HG03039 (cell line): ENCODE data around the gene ZNF813.
"Not testable (repeated sequence)": the region's sequence is repeated elsewhere in the genome, so short reads cannot be mapped to it uniquely, and the experiment has no call there.

Experiments used
- ATAC-seq: cut with Tn5 transposase; IDR thresholded peaks from one replicate; pipeline ENCODE4 v1.9.1; 2021; ENCODE audit warnings: mild to moderate bottlenecking, moderate library complexity; ENCODE audit not compliant: unreplicated experiment

The ZNF813 gene

DNA sequence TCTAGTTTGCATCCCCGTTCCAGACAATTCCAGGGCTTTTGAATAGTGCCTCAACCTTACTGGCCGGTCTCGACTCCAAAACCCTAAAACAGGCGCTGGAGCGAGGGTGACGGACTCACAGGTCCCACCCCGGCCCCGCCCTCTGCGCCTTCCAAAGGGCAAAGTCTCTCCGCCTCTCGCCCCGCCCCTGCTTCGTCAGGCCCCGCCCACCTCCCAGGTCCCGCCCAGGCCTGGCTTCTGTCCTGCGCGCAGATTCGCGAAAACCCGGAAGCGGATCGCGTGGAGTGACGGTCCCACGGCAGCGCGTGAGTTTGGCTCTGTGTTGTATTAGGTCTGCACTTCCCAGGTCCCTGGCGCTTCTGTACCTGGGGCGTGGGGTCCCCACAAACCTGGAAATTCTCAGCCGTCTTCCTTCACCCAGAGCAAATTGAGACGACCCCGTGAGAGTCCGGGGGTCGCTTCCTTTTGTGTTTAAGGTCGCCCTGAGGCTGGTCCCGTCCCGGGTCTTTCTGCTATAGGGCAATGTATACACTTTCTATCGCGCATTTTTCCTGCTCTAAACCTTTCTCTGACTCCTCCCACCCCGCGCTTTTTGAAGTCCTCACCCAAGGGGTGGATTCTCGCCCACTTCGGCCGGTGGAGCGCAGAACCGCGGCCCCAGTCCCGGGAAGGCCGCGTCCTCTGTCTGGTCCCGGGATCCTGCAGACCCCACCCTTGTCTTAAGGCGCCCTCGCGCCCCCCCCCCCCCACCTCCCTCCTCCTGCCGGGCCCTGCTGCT is at the start of gene ZNF813:
ZNF813 (plus strand) TSS at position 249 of the 778 bp plus-strand sequence. CDS start 16,090 bp downstream, outside the sequence.
- peak; percentile 83 for ATAC-seq

- ATAC-seq: not testable (repeated sequence)
Observed at GRCh38 chr19:53420520-53421315, 46.8 kb upstream of the ZNF813 start.

- ATAC-seq: no peak
Observed at GRCh38 chr19:53422551-53422950, 45.0 kb upstream of the ZNF813 start.

GRCh38 chr19:53423074-53423473 is 44.5 kb upstream of the ZNF813 start:
- not testable (repeated sequence) for ATAC-seq

DNA sequence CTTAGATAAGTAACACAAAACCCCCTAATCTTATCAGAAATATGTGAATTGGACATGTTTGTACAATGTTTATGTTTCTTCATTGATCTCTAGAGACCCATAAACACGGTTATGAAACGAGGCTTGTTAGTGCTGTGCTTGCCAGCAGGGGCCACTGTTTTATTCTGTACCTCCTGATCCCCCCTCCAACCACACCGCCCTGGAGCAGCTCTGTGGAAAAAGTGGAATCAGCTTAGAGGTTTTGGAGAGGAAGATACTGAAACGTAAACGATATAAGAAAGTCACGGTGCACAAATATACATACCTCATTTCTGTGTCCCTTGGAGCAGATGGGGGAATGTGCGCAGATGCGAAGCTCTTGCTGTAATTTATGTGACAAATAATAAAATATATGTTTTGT is 43.9 kb upstream of the ZNF813 start:
- ATAC-seq: not testable (repeated sequence)

DNA sequence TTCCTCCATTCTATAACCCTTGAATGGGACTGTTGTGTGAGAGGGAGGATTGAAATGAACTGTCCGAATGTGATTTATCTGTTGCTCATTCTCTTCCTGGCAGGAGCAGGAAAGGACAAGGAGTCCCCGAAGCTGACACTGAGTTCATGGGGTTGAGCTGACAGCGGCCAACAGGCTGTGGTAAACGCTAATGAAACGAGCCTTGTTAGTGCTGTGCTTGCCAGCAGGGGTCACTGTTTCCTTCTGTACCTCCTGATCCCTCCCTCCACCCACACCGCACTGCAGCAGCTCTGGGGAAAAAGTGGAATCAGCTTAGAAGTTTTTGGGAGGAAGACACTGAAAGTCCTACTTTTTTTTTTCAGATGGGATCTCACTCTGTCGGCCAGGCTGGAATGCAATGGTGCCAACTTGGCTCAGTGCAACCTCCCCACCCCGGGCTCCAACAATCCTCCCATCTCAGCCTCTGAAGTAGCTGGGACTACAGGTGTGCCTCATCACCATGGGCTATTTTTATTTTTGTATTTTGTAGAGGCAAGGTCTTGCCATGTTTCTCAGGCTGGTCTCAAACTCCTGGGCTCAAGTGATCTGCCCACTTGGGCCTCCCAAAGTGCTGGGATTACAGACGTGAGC is 42.5 kb upstream of the ZNF813 start:
- ATAC-seq: no peak

GRCh38 chr19:53431399-53432087 is 36.0 kb upstream of the ZNF813 start, which contains the start of gene ZNF761:
ZNF761 (plus strand) TSS chr19:53431984; CDS start chr19:53447269, 15,285 bp downstream.
- ATAC-seq: peak; percentile 92

DNA sequence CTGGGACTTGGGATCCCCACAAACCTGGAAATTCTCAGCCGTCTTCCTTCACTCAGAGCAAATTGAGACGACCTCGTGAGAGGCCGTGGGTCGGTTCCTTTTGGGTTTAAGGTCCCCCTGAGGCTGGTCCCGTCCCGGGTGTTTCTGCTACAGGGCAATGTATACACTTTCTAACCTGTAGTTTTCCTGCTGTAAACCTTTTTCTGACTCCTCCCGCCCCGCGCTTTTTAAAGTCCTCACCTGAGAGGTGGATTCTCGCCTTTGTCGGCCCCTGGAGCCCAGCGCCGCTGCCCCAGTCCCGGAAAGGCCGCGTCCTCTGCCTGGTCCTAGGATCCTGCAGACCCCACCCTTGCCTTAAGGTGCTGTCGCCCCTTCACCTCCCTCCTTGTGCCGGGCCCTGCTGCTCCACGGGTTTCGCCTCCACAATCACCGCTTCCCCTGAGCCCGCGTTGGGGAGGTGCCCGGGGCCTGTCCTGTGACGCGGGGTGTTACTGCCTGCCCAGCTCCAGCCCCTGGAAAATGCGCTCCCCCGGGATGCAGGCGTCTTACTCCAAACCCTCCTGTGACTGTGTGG is 35.4 kb upstream of the ZNF813 start:
- ATAC-seq: no peak

DNA sequence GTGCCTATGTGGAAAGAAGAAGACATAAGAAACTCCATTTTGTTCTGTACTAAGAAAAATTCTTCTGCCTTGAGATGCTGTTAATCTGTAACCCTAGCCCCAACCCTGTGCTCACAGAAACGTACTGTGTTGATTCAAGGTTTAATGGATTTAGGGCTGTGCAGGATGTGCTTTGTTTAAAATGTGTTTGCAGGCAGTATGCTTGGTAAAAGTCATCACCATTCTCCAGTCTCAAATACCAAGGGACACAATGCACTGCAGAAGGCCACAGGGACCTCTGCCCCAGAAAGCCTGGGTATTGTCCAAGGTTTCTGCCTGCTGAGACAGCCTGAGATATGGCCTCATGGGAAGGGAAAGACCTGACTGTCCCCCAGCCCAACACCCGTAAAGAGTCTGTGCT is 23.7 kb upstream of the ZNF813 start:
- ATAC-seq: not testable (repeated sequence)

DNA sequence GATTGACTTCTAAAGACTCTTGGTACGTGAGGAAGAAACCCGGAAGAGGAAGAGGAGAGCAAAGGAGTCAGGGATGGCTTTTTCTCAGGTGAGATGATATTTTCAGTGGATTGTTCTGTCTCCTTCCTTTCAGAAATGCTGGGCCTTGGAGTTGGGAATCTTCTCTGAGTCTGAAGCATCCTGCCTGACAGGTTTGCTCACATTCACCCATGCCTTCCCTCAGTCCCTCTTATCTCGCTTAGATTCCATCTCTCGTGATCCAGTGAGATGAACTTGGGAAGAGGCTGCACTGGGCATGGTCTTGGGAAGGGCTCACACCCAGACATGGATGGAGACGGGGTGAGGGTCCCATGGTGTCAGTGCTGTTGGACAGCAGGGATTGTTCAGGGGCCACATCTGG is 20.3 kb upstream of the ZNF813 start:
- not testable (repeated sequence) for ATAC-seq

GRCh38 chr19:53455828-53456227 is 11.7 kb upstream of the ZNF813 start:
- no peak for ATAC-seq

DNA sequence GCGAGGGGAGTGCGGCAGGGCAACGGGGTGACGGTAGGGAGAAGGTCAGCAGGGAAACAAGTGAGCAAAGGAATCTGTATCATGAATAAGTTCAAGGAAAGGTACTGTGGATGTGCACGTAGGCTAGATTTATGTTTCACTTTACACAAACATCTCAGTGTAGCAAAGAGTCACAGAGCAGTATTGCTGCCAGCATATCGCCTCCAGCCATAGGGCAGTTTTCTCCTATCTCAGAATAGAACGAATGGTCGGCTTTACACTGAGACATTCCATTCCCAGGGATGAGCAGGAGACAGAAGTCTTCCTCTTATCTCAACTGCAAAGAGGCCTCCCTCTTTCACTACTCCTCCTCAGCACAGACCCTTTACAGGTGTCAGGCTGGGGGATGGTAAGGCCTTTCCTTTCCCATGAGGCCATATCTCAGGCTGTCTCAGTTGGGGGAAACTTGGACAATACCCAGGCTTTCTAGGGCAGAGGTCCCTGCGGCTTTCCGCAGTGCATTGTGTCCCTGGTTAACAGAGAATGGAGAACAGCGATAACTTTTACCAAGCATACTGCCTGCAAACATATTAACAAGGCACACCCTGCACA is 7.3 kb upstream of the ZNF813 start:
- ATAC-seq: not testable (repeated sequence)

GRCh38 chr19:53461866-53462265 is 5.7 kb upstream of the ZNF813 start:
- ATAC-seq: no peak

GRCh38 chr19:53462861-53463260 is 4.7 kb upstream of the ZNF813 start:
- no peak for ATAC-seq

- no peak for ATAC-seq
Observed at GRCh38 chr19:53463263-53463662, 4.3 kb upstream of the ZNF813 start.

DNA sequence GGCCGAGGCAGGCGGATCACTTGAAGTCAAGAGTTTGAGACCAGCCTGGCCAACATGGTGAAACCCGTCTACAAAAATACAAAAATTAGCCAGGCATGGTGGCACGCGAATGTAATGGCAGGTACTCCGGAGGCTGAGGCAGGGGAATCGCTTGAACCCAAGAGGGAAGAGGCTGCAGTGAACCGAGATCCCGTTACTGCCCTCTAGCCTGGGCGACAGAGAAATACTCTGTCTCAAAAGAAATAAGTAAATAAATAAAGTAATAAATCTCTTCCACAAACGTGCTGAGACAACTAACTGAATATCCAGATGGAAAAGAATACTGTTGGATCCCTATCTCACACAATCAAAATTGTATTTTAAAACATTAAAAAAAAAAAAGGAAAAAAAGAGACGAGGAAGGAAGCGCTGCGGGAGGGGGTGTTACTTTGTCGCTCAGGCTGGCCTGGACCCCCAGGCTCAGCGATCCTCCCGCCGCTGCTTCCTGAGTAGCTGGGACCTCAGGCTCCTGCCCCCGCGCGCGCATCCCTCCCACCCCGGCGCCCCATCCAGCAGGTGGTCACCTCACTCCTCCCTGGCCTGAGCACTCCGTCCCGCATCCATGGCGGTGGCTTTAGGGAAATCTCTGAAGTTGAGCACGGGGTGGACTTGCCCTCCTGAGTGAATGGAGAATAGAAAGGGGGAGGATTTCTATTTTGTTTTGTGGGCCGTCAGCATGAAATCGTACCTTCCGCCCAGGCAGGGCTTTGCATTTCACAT is 628 bp upstream of the ZNF813 start:
- ATAC-seq: no peak

- ATAC-seq: not testable (repeated sequence)
Observed at GRCh38 chr19:53468628-53469027, 1.1 kb downstream of the ZNF813 start.

DNA sequence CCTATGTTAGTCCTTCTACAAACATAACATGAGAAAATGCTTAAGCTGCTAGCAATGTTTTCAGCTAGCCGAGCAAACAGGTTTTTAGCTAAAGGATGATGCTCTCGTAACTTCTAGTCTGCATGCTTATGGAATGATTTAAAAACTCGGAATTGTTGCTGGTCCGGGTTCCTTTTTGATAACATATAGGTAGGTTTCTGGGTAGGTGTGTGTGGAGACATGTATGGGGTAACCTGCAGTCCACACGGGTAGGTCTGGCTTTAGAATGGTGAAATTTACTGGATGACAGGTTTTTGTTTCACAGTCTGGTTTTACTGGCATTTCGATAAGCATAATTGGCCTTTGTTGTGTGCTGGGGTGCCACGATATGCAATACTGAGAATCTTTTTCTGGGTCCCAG is 4.4 kb downstream of the ZNF813 start:
- ATAC-seq: no peak

- ATAC-seq: not testable (repeated sequence)
Observed at GRCh38 chr19:53474832-53475231, 7.3 kb downstream of the ZNF813 start.
